Endodermal cell (in vitro differentiated cells): ENCODE results near the gene COPA. TPM values are rescaled to one million over a fixed set of nuclear protein-coding genes. Genes with fewer than 3 reads are reported as not detected.
"Not testable (repeated sequence)": the region's sequence is repeated elsewhere in the genome, so short reads cannot be mapped to it uniquely, and the experiment has no call there.

ENCODE experiments used
- DNase-seq: peaks from one replicate; pipeline ENCODE4 v3.0.0-alpha.2; 2017
- H3K27ac ChIP-seq: 2 replicates; pipeline ENCODE4 v1.5.1; 2013; ENCODE audit warnings: mild to moderate bottlenecking, low read depth, low read length, moderate library complexity
- H3K27me3 ChIP-seq: 2 replicates; pipeline ENCODE4 v1.6.1; 2013; ENCODE audit warnings: mild to moderate bottlenecking, low read length, moderate library complexity; ENCODE audit not compliant: insufficient read depth, control insufficient read depth, poor library complexity, severe bottlenecking
- H3K36me3 ChIP-seq: 2 replicates; pipeline ENCODE4 v1.7.0; 2013; ENCODE audit warnings: mild to moderate bottlenecking, low read length, moderate library complexity; ENCODE audit not compliant: control insufficient read depth, insufficient read depth
- H3K4me1 ChIP-seq: one replicate; pipeline ENCODE4 v1.7.0; 2013; ENCODE audit warnings: low read length; ENCODE audit not compliant: control insufficient read depth, insufficient read depth
- H3K4me3 ChIP-seq: 2 replicates; pipeline ENCODE4 v1.5.1; 2013; ENCODE audit warnings: mild to moderate bottlenecking, low read length, moderate library complexity
- H3K9ac ChIP-seq: 2 replicates; pipeline ENCODE4 v1.6.1; 2013; ENCODE audit warnings: mild to moderate bottlenecking, low read length, moderate library complexity; ENCODE audit not compliant: poor library complexity, severe bottlenecking; ENCODE audit errors: extremely low read depth
- H3K9me3 ChIP-seq: 2 replicates; pipeline ENCODE4 v1.6.1; 2013; ENCODE audit warnings: mild to moderate bottlenecking, low read length, moderate library complexity; ENCODE audit not compliant: control insufficient read depth
- H3K27ac Mint-ChIP-seq: 2 replicates; pipeline ENCODE4 v1.8.0; 2020; ENCODE audit warnings: mixed read lengths
- H3K27me3 Mint-ChIP-seq: 2 replicates; pipeline ENCODE4 v1.8.0; 2021; ENCODE audit warnings: mild to moderate bottlenecking, mixed read lengths; ENCODE audit not compliant: insufficient read depth
- H3K36me3 Mint-ChIP-seq: 2 replicates; pipeline ENCODE4 v1.8.0; 2020; ENCODE audit warnings: low read depth, mixed read lengths
- H3K4me1 Mint-ChIP-seq: 2 replicates; pipeline ENCODE4 v1.8.0; 2020; ENCODE audit warnings: mixed read lengths
- H3K4me3 Mint-ChIP-seq: 2 replicates; pipeline ENCODE4 v1.8.0; 2020; ENCODE audit warnings: mild to moderate bottlenecking, moderate library complexity, mixed read lengths
- H3K9me3 Mint-ChIP-seq: 2 replicates; pipeline ENCODE4 v1.8.0; 2020; ENCODE audit warnings: mild to moderate bottlenecking, mixed read lengths
- WGBS, 2 experiments: methylation state at CpG; one replicate each; pipeline versions ENCODE4 v1.1.5 to v1.1.7; 2013; ENCODE audit warnings: missing lambda C conversion rate in 2 of 2, mixed read lengths in 1 of 2; ENCODE audit not compliant: insufficient coverage in 1 of 2, insufficient read length in 1 of 2; 5-methylcytosine and 5-hydroxymethylcytosine counted together
- long read RNA-seq, 4 experiments: library from polyadenylated mRNA in 2 of 4; library from RNA in 1 of 4; library from capped mRNA in 1 of 4; stranded (forward) in 3 of 4; unstranded in 1 of 4; transcript quantifications; one replicate each; pipeline ENCODE4 v2.0.0, GENCODE V29; 2020 to 2021; ENCODE audit warnings: inconsistent platforms in 1 of 4
- polyA plus RNA-seq, 2 experiments: library from polyadenylated mRNA; stranded (reverse); fragments of 50-300 nt; gene quantifications; one replicate each; pipeline ENCODE4 v1.2.3, GENCODE V29; 2013
- total RNA-seq, 2 donors: library from RNA; stranded (reverse); fragmentation: NEBNext Ultra II Directional in 1 of 2; extraction: Animal tissue kit (Norgen Biotek cat#: 25700) in 1 of 2; gene quantifications; 2 replicates in 1 of 2; 3 replicates in 1 of 2; pipeline ENCODE4 v1.2.1, GENCODE V29; 2021
- TF ChIP-seq, protein P1 (sequence below): fragments of 200-600 bp; sonication (generic); conservative IDR thresholded peaks from 2 replicates; pipeline ENCODE4 v1.5.0; 2021; ENCODE audit warnings: antibody characterized with exemption, mild to moderate bottlenecking

The COPA gene
- 100 to 1,000 TPM; 159 to 174 TPM for total RNA-seq
- polyA plus RNA-seq (2013, experiment 1 of 2), result 114 TPM
- 106 TPM for polyA plus RNA-seq (2013, experiment 2 of 2)
- long read RNA-seq, experiment 1, full-length matches to known transcripts, result 11 of 65 reads
- long read RNA-seq, experiment 1, partial matches to known transcripts, result 47 of 65 reads
- long read RNA-seq, experiment 1, other reads (novel, unspliced or antisense), result 7 of 65 reads
- long read RNA-seq, experiment 2, full-length matches to known transcripts, result 339 of 433 reads
- long read RNA-seq, experiment 2, partial matches to known transcripts, result 60 of 433 reads
- long read RNA-seq, experiment 2, other reads (novel, unspliced or antisense), result 34 of 433 reads
- long read RNA-seq, experiment 3, full-length matches to known transcripts, result 459 of 709 reads
- long read RNA-seq, experiment 3, partial matches to known transcripts, result 216 of 709 reads
- long read RNA-seq, experiment 3, other reads (novel, unspliced or antisense), result 34 of 709 reads
- long read RNA-seq, experiment 4, full-length matches to known transcripts, result 2 of 13 reads
- long read RNA-seq, experiment 4, partial matches to known transcripts, result 4 of 13 reads
- long read RNA-seq, experiment 4, other reads (novel, unspliced or antisense), result 7 of 13 reads

DNA sequence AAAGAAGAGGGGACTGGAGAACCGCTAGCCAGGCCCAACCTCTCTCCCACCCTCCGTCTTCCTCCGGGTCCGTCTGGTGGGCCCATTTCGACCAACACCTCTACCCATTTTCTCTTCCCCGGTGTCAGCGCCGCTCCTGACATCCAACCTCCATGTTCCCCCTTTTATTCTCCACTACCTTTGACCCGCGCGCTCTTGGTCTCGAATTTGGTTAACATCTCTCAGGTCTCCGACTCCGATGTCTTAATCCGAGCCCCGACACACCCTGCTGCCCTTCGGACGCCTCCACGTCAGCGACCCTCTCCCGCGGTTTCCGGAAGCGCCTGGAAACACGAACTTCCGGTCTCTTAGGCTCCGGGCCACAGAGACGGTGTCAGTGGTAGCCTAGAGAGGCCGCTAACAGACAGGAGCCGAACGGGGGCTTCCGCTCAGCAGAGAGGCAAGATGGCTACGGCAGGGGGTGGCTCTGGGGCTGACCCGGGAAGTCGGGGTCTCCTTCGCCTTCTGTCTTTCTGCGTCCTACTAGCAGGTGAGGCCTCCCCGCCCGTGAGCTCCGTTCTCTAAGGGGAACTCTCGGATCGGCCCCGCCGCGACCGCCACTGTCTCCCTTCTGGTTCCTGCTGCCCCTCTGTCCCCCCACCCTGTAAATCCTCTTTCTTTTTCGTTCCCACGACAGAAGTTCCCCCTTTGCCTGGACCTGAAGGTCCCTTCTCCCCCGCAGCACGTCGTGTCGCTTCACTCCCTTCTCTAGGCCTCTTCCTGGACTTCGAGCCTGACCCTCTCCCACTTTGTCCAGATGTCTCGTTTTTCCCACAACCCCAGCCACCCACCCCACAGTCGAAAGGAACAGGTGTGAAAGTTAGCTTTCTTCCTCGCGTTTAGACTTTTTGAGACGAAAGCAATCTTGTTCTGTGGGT is at the start of gene COPA, which contains the start of gene NCSTN:
TSS of gene COPA (minus strand) at position 298 of the 917 bp plus-strand sequence. CDS start at position 218, 80 bp downstream.
TSS of gene NCSTN (plus strand) at position 431 of the 917 bp plus-strand sequence. CDS start at position 445, 14 bp downstream.
- Histone ChIP-seq H3K27ac (peak within 1 kb of the TSS; percentile 14), H3K4me1 (peaks cover 4% of the 10 kb centered on the region), H3K9me3 (no peaks in the 10 kb centered on the region), H3K4me3 (peak within 1 kb of the TSS; percentile 98), H3K27me3 (no peaks in the 10 kb centered on the region), H3K9ac (peak within 1 kb of the TSS; percentile 97), H3K36me3 (peaks cover 55% of the 10 kb centered on the region)
- peaks cover 24% of the 10 kb centered on the region for H3K4me1 Mint-ChIP-seq
- TF ChIP-seq, protein P1, sequence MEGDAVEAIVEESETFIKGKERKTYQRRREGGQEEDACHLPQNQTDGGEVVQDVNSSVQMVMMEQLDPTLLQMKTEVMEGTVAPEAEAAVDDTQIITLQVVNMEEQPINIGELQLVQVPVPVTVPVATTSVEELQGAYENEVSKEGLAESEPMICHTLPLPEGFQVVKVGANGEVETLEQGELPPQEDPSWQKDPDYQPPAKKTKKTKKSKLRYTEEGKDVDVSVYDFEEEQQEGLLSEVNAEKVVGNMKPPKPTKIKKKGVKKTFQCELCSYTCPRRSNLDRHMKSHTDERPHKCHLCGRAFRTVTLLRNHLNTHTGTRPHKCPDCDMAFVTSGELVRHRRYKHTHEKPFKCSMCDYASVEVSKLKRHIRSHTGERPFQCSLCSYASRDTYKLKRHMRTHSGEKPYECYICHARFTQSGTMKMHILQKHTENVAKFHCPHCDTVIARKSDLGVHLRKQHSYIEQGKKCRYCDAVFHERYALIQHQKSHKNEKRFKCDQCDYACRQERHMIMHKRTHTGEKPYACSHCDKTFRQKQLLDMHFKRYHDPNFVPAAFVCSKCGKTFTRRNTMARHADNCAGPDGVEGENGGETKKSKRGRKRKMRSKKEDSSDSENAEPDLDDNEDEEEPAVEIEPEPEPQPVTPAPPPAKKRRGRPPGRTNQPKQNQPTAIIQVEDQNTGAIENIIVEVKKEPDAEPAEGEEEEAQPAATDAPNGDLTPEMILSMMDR, result no peak
- H3K4me3 Mint-ChIP-seq, result peak within 1 kb of the TSS; percentile 96
- no peaks in the 10 kb centered on the region for H3K27me3 Mint-ChIP-seq
- WGBS, 2 experiments, result 0% methylated on average over 35 to 58 of the region's 58 CpGs
- H3K27ac Mint-ChIP-seq, result peak within 1 kb of the TSS; percentile 98
- DNase-seq, result peak; percentile 98
- H3K36me3 Mint-ChIP-seq, result peaks cover 37% of the 10 kb centered on the region
- H3K9me3 Mint-ChIP-seq, result no peaks in the 10 kb centered on the region

DNA sequence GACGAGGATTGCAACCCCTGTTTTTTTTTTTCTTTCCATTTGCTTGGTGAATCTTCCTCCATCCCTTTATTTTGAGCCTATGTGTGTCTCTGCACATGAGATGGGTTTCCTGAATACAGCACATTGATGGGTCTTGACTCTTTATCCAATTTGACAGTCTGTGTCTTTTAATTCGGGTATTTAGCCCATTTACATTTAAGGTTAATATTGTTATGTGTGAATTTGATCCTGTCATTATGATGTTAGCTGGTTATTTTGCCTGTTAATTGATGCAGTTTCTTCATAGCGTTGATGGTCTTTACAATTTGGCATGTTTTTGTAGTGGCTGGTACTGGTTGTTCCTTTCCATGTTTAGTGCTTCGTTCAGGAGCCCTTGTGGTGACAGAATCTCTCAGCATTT is 45.4 kb upstream of the COPA start:
- not testable (repeated sequence) for H3K9ac ChIP-seq, H3K4me1 Mint-ChIP-seq, H3K4me1 ChIP-seq, H3K27ac Mint-ChIP-seq, DNase-seq, H3K4me3 Mint-ChIP-seq, H3K9me3 ChIP-seq, H3K36me3 Mint-ChIP-seq, H3K27ac ChIP-seq, H3K4me3 ChIP-seq, H3K27me3 ChIP-seq, H3K36me3 ChIP-seq
- Mint-ChIP-seq H3K9me3 (peaks cover 14% of the 10 kb centered on the region), H3K27me3 (peaks cover 28% of the 10 kb centered on the region)
- WGBS, 2 experiments, result 49% methylated on average over 3 of the region's 4 CpGs; no CpG with 5 or more reads in 1 of the 2 experiments

DNA sequence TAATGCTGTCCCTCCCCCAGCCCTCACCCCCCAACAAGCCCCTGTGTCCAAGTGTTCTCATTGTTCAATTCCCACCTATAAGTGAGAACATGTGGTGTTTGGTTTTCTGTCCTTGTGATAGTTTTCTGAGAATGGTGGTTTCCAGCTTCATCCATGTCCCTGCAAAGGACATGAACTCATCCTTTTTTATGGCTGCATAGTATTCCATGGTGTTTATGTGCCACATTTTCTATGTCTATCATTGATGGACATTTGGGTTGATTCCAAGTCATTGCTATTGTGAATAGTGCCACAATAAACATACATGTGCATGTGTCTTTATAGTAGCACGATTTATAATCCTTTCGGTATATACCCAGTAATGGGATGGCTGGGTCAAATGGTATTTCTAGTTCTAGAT is 41.8 kb upstream of the COPA start:
- not testable (repeated sequence) for H3K9me3 ChIP-seq, H3K4me3 Mint-ChIP-seq, H3K4me1 ChIP-seq, H3K4me3 ChIP-seq, H3K9ac ChIP-seq, H3K27ac Mint-ChIP-seq, H3K27ac ChIP-seq, H3K27me3 ChIP-seq, H3K36me3 Mint-ChIP-seq, H3K36me3 ChIP-seq, H3K4me1 Mint-ChIP-seq, DNase-seq
- WGBS, 2 experiments, result 100% methylated on average over 2 of the region's 2 CpGs
- Mint-ChIP-seq H3K9me3 (peaks cover 14% of the 10 kb centered on the region), H3K27me3 (peaks cover 28% of the 10 kb centered on the region)
